Dendritic cell treated with granulocyte-macrophage colony-stimulating factor and Interleukin-4, amounts not matched to agents 40 ng/mL and 50 ng/mL, for 4 days (primary cell): ENCODE measurements around the gene RBFOX1.

Experiments used
- H3K27ac Mint-ChIP-seq: one replicate; pipeline ENCODE4 v1.8.0; 2022; ENCODE audit warnings: mild to moderate bottlenecking, mixed read lengths
- H3K27me3 Mint-ChIP-seq: one replicate; pipeline ENCODE4 v1.8.0; 2022; ENCODE audit warnings: mild to moderate bottlenecking, mixed read lengths
- H3K36me3 Mint-ChIP-seq: one replicate; pipeline ENCODE4 v1.8.0; 2022; ENCODE audit warnings: low read depth, mixed read lengths
- H3K4me1 Mint-ChIP-seq: one replicate; pipeline ENCODE4 v1.8.0; 2022; ENCODE audit warnings: low read depth, mixed read lengths
- H3K4me3 Mint-ChIP-seq: one replicate; pipeline ENCODE4 v1.8.0; 2022; ENCODE audit warnings: mild to moderate bottlenecking, moderate library complexity, mixed read lengths
- H3K9me3 Mint-ChIP-seq: one replicate; pipeline ENCODE4 v1.8.0; 2022; ENCODE audit warnings: mixed read lengths
- intact Hi-C: fragments of 100-400 bp; cut with micrococcal nuclease; formaldehyde crosslinking; loops from one replicate; pipeline ENCODE4 v1.15.0; 2022

The RBFOX1 gene

DNA sequence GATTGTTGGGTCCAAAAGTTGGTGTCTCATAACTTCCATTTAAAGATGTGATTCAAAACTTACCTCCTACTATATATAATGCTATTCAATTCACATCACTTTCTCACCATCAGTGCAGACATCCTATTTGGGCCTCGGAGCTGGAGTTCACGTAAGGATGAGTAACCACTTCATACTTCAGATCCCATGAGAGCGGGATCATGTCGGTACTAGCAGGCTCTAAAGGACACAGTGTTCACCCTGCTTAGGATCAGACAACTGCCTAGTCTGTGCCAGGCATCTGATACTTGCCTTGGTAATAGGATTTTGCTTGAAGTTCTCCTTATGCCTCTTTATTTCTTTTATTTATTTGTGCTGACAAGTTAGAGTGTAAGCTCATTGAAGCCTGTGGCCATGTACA lies 39.5 kb downstream of the RBFOX1 start:
- Mint-ChIP-seq H3K27ac (no peak overlapping the region), H3K4me1 (no peaks in the 10 kb centered on the region), H3K4me3 (no peak overlapping the region), H3K36me3 (no peaks in the 10 kb centered on the region), H3K27me3 (no peaks in the 10 kb centered on the region), H3K9me3 (no peaks in the 10 kb centered on the region)
- intact Hi-C loops, result no loop called here

DNA sequence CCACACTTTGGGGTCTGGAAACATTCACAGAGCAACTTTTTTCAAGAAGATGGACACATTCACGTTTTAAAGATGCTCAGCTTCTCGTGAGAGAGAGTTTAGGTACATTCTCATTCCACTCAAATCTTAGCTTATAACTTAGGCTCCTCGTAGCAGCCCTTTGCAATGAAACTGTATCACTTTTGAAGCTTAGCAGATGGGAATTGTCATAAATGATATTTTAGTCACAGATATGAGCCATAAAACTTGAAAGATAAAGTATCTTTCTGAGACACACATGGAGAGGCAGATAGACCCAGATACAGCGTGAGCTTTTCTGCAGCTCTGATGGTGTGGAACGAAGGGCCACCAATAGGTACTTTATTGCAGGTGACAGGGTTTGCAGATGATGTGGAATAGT lies 41.1 kb downstream of the RBFOX1 start:
- H3K4me3 Mint-ChIP-seq, result no peak overlapping the region
- H3K9me3 Mint-ChIP-seq, result no peaks in the 10 kb centered on the region
- intact Hi-C loops, result no loop called here
- H3K27me3 Mint-ChIP-seq, result no peaks in the 10 kb centered on the region
- no peak overlapping the region for H3K27ac Mint-ChIP-seq
- no peaks in the 10 kb centered on the region for H3K4me1 Mint-ChIP-seq
- H3K36me3 Mint-ChIP-seq, result no peaks in the 10 kb centered on the region

DNA sequence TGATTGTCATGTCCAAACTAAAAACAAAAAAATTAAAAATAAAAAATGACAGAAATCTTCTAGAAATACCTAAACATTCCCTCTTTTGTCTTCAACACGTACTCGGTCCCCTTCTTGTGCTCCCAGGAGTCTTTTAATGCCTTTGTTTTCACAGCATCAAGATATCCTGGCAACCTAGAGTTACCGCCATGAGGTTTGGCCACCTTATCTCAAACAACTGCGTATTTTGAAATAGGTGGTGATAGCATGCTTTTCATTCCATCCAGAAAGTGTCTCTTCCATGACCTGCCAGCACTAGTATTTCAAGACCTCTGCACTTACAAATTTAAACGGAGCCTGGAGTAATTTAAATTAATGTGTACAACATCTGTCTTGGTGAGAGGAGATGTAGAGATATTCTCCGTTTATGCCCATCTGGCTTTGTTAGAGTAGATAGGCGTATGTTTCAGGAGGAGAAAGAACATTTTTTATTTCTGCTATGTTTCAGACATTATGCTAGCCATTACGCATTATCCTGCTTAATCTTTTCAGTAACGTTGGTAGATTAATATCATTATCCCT lies 42.0 kb downstream of the RBFOX1 start:
- Mint-ChIP-seq H3K9me3 (no peaks in the 10 kb centered on the region), H3K4me1 (no peaks in the 10 kb centered on the region), H3K27me3 (no peaks in the 10 kb centered on the region), H3K4me3 (no peak overlapping the region), H3K36me3 (no peaks in the 10 kb centered on the region), H3K27ac (no peak overlapping the region)
- intact Hi-C loops, result no loop called here

DNA sequence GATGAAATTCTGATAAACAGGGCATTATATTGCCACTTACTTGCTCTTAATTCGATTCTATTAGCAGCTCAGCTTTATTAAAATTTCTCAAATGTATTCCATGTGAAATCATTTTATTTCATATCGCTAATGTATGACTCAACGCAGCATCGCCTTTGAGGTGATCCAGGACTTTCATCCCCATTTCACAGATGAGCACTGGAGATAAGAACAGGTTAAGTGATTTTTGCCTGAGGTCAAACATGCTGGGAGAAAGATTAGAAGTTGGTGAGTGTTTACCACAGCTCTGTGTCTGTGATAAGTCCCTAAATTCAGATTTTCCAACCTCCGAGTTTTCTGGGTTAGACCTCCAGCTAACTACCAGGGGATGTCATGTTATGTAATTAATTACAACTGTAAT lies 43.6 kb downstream of the RBFOX1 start:
- H3K27ac Mint-ChIP-seq, result no peak overlapping the region
- intact Hi-C loops, result no loop called here
- no peaks in the 10 kb centered on the region for H3K36me3 Mint-ChIP-seq
- H3K9me3 Mint-ChIP-seq, result no peaks in the 10 kb centered on the region
- H3K27me3 Mint-ChIP-seq, result no peaks in the 10 kb centered on the region
- H3K4me1 Mint-ChIP-seq, result no peaks in the 10 kb centered on the region
- H3K4me3 Mint-ChIP-seq, result no peak overlapping the region

DNA sequence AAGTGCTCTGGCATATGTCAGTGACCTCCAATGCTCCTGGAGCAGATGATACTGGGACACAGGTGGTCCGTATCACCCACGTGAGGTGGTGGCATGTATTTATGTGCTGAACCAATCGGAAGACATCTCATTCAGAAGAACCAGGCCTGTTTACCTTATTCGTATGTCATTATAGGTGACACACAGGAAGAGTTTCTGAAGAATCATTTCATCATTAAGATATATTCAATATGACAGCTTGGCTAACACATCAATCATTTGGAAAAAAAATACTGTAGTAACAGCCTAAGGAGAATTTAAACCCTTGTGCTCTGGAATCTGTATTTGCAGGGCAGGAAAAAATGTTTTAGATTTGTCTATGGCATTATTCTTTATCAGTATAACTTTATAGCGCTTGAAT lies 44.6 kb downstream of the RBFOX1 start:
- intact Hi-C loops, result no loop called here
- Mint-ChIP-seq H3K9me3 (no peaks in the 10 kb centered on the region), H3K36me3 (no peaks in the 10 kb centered on the region), H3K4me1 (no peaks in the 10 kb centered on the region), H3K4me3 (no peak overlapping the region), H3K27ac (no peak overlapping the region), H3K27me3 (no peaks in the 10 kb centered on the region)

DNA sequence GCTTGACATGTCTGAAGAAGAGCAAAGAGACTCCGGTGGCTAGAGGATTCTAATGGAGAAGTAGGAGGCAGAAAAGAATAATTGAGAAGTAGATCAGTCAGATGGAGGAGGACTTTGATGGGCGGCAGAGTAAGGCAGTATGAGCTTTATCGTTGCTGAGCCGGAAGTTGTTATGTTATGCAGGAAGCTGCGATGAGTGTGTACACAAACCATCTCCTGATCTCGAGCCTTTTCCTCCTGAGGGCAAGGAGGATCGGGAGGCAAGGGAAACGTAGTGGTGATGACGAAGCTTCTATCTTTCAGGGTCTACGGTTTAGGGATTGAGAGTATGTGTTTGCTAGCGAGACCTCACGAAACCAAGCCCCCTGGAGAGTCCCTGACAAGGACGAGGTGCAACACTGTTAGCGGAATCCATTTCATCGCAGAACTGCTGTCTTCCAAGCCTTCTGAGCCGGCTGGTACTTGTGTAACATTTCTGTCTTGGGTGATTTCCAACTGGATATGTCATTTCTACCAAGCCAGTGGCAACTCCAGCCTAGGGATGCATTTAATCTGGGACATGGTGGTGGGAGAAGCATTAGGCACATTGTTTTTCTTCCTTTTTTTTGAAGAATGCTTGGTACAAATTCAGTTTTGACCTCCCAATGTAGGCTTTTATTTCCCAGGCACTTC lies 45.5 kb downstream of the RBFOX1 start:
- Mint-ChIP-seq H3K9me3 (no peaks in the 10 kb centered on the region), H3K27me3 (no peaks in the 10 kb centered on the region), H3K4me3 (no peak overlapping the region), H3K36me3 (no peaks in the 10 kb centered on the region), H3K27ac (no peak overlapping the region), H3K4me1 (no peaks in the 10 kb centered on the region)
- intact Hi-C loops, result no loop called here

DNA sequence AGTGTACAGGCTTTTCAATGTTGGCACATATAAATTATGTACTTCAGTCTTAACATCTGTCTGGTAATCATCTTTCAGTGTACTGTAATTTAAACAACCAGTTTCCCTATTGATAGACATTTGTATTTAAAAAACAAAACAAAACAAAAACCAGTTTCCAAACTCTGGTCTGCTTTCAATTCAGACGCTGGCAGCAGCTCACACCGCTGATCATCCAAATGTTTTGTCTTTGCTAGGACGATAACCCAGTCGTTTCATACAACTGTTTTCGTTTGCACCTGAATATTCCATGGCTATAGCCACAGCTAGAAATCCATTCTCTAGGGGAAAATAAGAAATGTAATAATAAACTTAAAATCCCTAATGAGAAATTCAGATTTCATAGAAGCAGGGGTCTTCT lies 47.8 kb downstream of the RBFOX1 start:
- no peaks in the 10 kb centered on the region for H3K9me3 Mint-ChIP-seq
- H3K4me3 Mint-ChIP-seq, result no peak overlapping the region
- H3K4me1 Mint-ChIP-seq, result no peaks in the 10 kb centered on the region
- H3K27ac Mint-ChIP-seq, result no peak overlapping the region
- H3K36me3 Mint-ChIP-seq, result no peaks in the 10 kb centered on the region
- no peaks in the 10 kb centered on the region for H3K27me3 Mint-ChIP-seq
- intact Hi-C loops, result no loop called here

DNA sequence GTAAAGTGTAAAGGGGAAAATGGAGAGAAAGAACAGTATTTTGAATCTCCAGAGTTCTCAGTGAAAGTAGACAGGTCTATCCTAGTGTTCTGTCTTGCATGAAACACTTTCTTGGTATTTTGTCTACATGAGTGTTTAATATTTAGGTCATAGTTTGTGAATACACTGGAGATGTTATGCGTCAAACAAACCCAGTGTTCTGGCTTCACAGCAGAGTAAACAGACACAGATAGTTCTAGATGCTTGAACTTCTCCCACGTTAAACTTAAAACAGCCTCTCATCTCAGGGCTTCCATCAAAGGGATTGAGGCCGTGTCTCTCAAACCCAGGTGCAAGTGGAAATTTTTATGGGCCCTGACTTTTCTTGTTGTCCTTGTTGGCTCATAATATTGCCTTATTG lies 48.3 kb downstream of the RBFOX1 start:
- H3K4me3 Mint-ChIP-seq, result no peak overlapping the region
- no peaks in the 10 kb centered on the region for H3K9me3 Mint-ChIP-seq
- H3K27ac Mint-ChIP-seq, result no peak overlapping the region
- no peaks in the 10 kb centered on the region for H3K36me3 Mint-ChIP-seq
- H3K27me3 Mint-ChIP-seq, result no peaks in the 10 kb centered on the region
- intact Hi-C loops, result no loop called here
- no peaks in the 10 kb centered on the region for H3K4me1 Mint-ChIP-seq

DNA sequence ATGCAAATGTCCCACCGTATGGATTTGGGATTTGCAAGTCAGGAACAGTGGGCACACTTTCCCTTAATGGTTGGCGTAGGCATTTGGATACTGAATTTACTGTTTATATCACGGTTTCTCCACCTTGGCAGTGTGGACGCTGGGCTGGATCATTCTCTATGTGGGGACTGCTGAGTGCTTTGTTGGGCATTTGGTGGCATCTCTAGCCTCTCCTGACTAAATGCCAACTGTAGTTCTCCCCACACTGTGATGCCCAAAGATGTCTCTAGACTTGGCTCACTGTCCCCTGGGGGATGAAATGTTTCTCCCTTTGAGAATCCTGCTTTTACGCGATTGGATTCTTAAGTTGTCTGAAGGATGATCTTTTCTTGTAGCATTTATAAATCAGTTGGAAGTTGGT lies 49.0 kb downstream of the RBFOX1 start:
- Mint-ChIP-seq H3K4me1 (no peaks in the 10 kb centered on the region), H3K27me3 (no peaks in the 10 kb centered on the region), H3K36me3 (no peaks in the 10 kb centered on the region), H3K27ac (no peak overlapping the region), H3K9me3 (no peaks in the 10 kb centered on the region), H3K4me3 (no peak overlapping the region)
- intact Hi-C loops, result no loop called here

DNA sequence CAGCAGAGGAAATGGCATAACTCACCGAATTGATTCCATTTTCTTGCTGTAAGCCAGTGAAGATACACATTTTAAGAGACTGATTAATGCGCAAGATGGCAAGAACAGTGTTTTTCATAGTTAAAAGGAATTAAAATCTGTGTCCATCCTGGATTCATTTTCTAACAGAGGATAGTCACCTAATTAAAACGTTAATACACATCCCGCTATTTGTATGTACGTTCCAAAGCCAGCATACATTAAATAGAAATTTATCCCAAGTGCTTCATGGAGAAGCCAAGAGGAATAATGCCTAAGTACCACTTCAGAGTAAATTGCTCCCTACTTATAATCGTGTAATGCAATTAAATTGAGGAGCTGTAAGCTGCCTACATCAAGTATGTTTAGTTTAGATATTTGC lies 49.9 kb downstream of the RBFOX1 start:
- Mint-ChIP-seq H3K27ac (no peak overlapping the region), H3K27me3 (no peaks in the 10 kb centered on the region), H3K4me1 (no peaks in the 10 kb centered on the region), H3K9me3 (no peaks in the 10 kb centered on the region), H3K4me3 (no peak overlapping the region), H3K36me3 (no peaks in the 10 kb centered on the region)
- intact Hi-C loops, result no loop called here

DNA sequence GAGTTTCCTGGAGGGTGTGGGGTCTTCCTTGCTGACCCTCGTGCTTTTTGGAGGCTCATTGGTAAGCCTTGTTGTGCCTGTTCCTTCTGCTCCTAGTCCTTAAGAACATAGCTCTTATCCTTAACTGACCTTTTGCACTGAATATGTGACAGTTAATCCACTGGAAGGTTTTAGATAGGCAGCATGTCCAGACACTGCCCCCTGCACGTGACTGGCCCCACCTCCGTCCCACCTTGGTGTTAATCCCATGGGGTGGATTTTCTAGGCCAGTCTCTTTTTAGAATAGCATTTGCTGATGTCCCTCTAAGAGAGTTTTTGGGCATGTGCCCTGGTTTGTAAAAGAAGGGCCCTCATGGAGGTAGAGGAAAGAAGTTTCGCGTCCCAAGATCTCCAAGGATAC lies 58.3 kb downstream of the RBFOX1 start:
- H3K4me1 Mint-ChIP-seq, result no peaks in the 10 kb centered on the region

DNA sequence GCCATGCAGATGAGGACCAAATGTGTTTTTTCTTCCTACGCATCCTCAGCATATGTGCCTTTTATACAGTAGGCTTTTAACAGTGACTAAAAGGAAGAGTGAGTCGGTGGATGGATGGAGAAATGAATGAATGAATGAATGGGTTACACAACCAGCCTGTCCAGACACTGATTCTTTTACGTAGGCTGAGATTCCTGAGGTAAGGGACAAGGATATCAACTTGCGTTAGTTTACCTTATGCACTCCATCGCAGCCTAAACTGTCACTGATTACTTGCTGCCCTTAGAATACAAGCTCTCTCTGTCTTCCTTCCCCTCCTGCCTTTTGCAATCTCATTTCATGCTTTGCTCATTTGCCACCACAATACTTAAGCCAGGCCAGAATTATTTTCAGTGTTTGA lies 59.0 kb downstream of the RBFOX1 start:
- Mint-ChIP-seq H3K4me1 (no peaks in the 10 kb centered on the region), H3K27ac (no peak overlapping the region), H3K27me3 (no peaks in the 10 kb centered on the region), H3K36me3 (no peaks in the 10 kb centered on the region), H3K9me3 (peaks cover 9% of the 10 kb centered on the region), H3K4me3 (no peak overlapping the region)
- intact Hi-C loops, result no loop called here

More for the DNA sequence above, 58.3 kb downstream of the RBFOX1 start:
- no peaks in the 10 kb centered on the region for H3K36me3 Mint-ChIP-seq
- intact Hi-C loops, result no loop called here
- H3K9me3 Mint-ChIP-seq, result peaks cover 9% of the 10 kb centered on the region
- no peak overlapping the region for H3K27ac Mint-ChIP-seq
- no peak overlapping the region for H3K4me3 Mint-ChIP-seq
- H3K27me3 Mint-ChIP-seq, result no peaks in the 10 kb centered on the region

DNA sequence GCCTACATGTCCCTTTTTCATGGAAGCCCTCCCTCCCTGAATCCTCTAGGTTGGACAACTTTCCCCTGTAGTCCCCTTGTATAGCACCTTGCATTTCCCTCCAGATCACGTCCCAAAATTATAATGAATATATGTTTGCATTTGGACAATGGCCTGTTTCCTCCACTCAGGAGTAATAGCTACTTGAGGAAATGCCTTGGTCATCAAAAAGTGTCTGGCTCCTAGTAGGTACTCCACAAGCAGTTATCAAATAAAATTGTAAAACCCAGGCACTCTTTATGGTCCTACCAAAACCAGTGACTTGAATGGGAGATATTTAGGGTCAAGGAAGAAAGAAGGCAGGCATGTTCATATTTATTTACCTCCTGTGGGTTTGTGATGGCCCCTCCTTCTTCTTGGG lies 59.6 kb downstream of the RBFOX1 start:
- Mint-ChIP-seq H3K9me3 (peaks cover 9% of the 10 kb centered on the region), H3K27me3 (no peaks in the 10 kb centered on the region), H3K36me3 (no peaks in the 10 kb centered on the region), H3K27ac (no peak overlapping the region), H3K4me1 (no peaks in the 10 kb centered on the region), H3K4me3 (no peak overlapping the region)
- intact Hi-C loops, result no loop called here

DNA sequence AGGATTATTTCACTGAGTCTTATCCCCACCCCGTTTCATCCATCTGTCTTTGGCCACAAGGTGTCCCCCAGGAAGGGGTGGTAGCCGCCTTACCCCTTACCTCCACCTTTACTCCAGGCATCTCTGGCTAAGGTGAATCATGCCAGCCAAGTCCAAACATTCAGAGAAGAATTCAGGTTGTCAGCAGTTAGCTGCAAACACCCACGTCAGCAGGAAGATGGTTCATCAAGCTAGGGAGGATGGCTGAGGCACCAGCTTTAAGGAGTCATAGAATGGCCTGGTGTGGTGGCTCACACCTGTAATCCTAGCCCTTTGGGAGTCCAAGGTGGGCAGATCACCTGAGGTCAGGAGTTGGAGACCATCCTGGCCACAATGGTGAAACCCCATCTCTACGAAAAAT lies 61.0 kb downstream of the RBFOX1 start:
- H3K9me3 Mint-ChIP-seq, result no peaks in the 10 kb centered on the region
- no peaks in the 10 kb centered on the region for H3K36me3 Mint-ChIP-seq
- H3K4me3 Mint-ChIP-seq, result no peak overlapping the region
- intact Hi-C loops, result no loop called here
- H3K4me1 Mint-ChIP-seq, result no peaks in the 10 kb centered on the region
- H3K27ac Mint-ChIP-seq, result no peak overlapping the region
- H3K27me3 Mint-ChIP-seq, result no peaks in the 10 kb centered on the region

DNA sequence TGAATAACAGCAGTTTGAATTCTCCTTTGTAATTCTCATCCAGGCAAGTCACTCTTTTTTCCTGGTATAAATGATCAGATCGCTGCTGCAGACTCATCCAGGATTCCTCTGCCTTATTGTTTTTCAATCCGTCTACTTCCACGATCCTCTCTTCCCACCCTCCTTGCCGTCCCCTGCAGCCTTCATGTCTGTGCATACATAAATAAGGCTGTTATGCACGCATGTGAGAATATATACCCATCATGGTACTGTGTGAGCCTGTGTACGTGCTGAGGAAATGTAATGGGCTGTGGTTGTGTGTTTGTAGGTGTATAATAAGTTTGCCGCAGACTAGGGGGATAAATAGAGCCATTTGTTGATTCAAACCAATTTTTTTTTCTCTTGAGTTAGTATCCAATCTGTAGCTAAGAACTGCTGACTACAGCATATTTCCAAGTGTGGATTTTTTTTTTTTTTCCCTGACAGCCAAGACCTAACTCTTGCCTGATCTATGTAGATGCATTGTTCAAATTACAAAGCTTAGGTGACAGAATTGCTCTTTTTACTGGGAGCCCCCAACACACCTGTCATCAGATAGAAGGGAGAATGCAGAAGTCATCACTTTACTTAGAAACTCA lies 62.2 kb downstream of the RBFOX1 start:
- H3K27ac Mint-ChIP-seq, result no peak overlapping the region

More for the DNA sequence above, 62.2 kb downstream of the RBFOX1 start:
- no peak overlapping the region for H3K4me3 Mint-ChIP-seq
- intact Hi-C loops, result no loop called here
- H3K36me3 Mint-ChIP-seq, result no peaks in the 10 kb centered on the region
- no peaks in the 10 kb centered on the region for H3K4me1 Mint-ChIP-seq
- no peaks in the 10 kb centered on the region for H3K9me3 Mint-ChIP-seq
- no peaks in the 10 kb centered on the region for H3K27me3 Mint-ChIP-seq
